IMR-90 (cell line): Measurements from ENCODE around the gene KIAA0513. TPM values are rescaled to one million over a fixed set of nuclear protein-coding genes. Genes with fewer than 3 reads are reported as not detected.

Experiments
- ATAC-seq: fragments of 200-7000 bp; cut with Tn5 transposase; 2 replicates; pipeline ENCODE4 v1.9.1; 2020; ENCODE audit warnings: low read depth, mild to moderate bottlenecking, moderate library complexity
- BruUV-seq: library from RNA; stranded (reverse); fragments of 400-500 nt; replicated peaks from 2 replicates; lab custom pipeline; 2021; lab: Mats Ljungman, UMichigan
- CTCF ChIA-PET: fragments of 300-600 bp; formaldehyde crosslinking; extraction: SDS; loops from one replicate; lab custom pipeline; 2021; ENCODE audit warnings: antibody characterized with exemption; lab: Yijun Ruan, JAX
- POLR2A ChIA-PET: fragments of 300-600 bp; sonication (Branson Sonifier 250); formaldehyde crosslinking; loops from one replicate; lab custom pipeline; 2022; ENCODE audit warnings: antibody characterized with exemption; ENCODE audit not compliant: unreplicated experiment; lab: Charles Lee
- DNase-seq: peaks from one replicate; pipeline ENCODE4 v3.0.0; 2013
- H2AFZ ChIP-seq: replicated peaks from 2 replicates; pipeline ENCODE3; 2013; ENCODE audit warnings: low read length, mild to moderate bottlenecking; ENCODE audit not compliant: poor library complexity
- H2AK5ac ChIP-seq: 2 replicates; pipeline ENCODE4 v1.6.1; 2013; ENCODE audit warnings: low read depth, low read length, inconsistent platforms
- H2AK9ac ChIP-seq: replicated peaks from 2 replicates; pipeline ENCODE3; 2013; ENCODE audit warnings: mild to moderate bottlenecking, low read depth, low read length, moderate library complexity; ENCODE audit not compliant: poor library complexity
- H2BK120ac ChIP-seq: 2 replicates; pipeline ENCODE4 v1.6.1; 2013; ENCODE audit warnings: low read depth, low read length, inconsistent platforms
- H2BK15ac ChIP-seq: 3 replicates; pipeline ENCODE4 v1.6.1; 2013; ENCODE audit warnings: low read depth, low read length, inconsistent platforms
- H2BK20ac ChIP-seq: 2 replicates; pipeline ENCODE4 v1.6.1; 2013; ENCODE audit warnings: low read depth, mild to moderate bottlenecking, inconsistent platforms, low read length, moderate library complexity
- H2BK5ac ChIP-seq: 2 replicates; pipeline ENCODE4 v1.6.1; 2013; ENCODE audit warnings: mild to moderate bottlenecking, low read depth, low read length, inconsistent platforms; ENCODE audit not compliant: poor library complexity, severe bottlenecking
- H3K14ac ChIP-seq: replicated peaks from 2 replicates; pipeline ENCODE4 v1.6.1; 2013; ENCODE audit warnings: low read depth, low read length, inconsistent platforms
- H3K18ac ChIP-seq: 2 replicates; pipeline ENCODE4 v1.6.1; 2013; ENCODE audit warnings: low read depth, low read length, control low read depth
- H3K23ac ChIP-seq: 2 replicates; pipeline ENCODE4 v1.6.1; 2013; ENCODE audit warnings: low read depth, low read length, inconsistent platforms
- H3K27ac ChIP-seq: 2 replicates; pipeline ENCODE4 v1.5.1; 2013; ENCODE audit warnings: mild to moderate bottlenecking, control low read depth, low read length; ENCODE audit not compliant: insufficient read depth
- H3K27me3 ChIP-seq: 2 replicates; pipeline ENCODE4 v1.6.1; 2013; ENCODE audit warnings: low read length; ENCODE audit not compliant: control insufficient read depth, insufficient read depth
- H3K36me3 ChIP-seq: 2 replicates; pipeline ENCODE4 v1.6.1; 2013; ENCODE audit warnings: low read length, mixed read lengths; ENCODE audit not compliant: control insufficient read depth, insufficient read depth
- H3K4ac ChIP-seq: 2 replicates; pipeline ENCODE4 v1.6.1; 2013; ENCODE audit warnings: low read depth, low read length, inconsistent platforms
- H3K4me1 ChIP-seq: 2 replicates; pipeline ENCODE4 v1.6.1; 2013; ENCODE audit warnings: low read length, mixed read lengths; ENCODE audit not compliant: control insufficient read depth, insufficient read depth
- H3K4me2 ChIP-seq: 2 replicates; pipeline ENCODE4 v1.6.1; 2013; ENCODE audit warnings: low read depth, mild to moderate bottlenecking, control low read depth, low read length, moderate library complexity
- H3K4me3 ChIP-seq: 2 replicates; pipeline ENCODE4 v1.5.1; 2013; ENCODE audit warnings: low read depth, mild to moderate bottlenecking, control low read depth, low read length, moderate library complexity; ENCODE audit not compliant: insufficient read depth
- H3K56ac ChIP-seq: 2 replicates; pipeline ENCODE4 v1.6.1; 2013; ENCODE audit warnings: low read length, inconsistent platforms; ENCODE audit not compliant: insufficient read depth; ENCODE audit errors: extremely low read depth
- H3K79me1 ChIP-seq, 2 experiments: 2 replicates each; pipeline ENCODE4 v1.6.1; 2013; ENCODE audit warnings: low read length in 2 of 2, inconsistent platforms in 1 of 2, low read depth in 1 of 2
- H3K9ac ChIP-seq: 2 replicates; pipeline ENCODE4 v1.6.1; 2013; ENCODE audit warnings: low read depth, low read length, control low read depth
- H3K9me1 ChIP-seq: 2 replicates; pipeline ENCODE4 v1.6.1; 2013; ENCODE audit warnings: low read length, inconsistent platforms; ENCODE audit not compliant: insufficient read depth
- H3K9me3 ChIP-seq: 2 replicates; pipeline ENCODE4 v1.6.1; 2013; ENCODE audit warnings: low read length; ENCODE audit not compliant: control insufficient read depth, insufficient read depth
- H4K20me1 ChIP-seq: 2 replicates; pipeline ENCODE4 v1.6.1; 2013; ENCODE audit warnings: low read length, inconsistent platforms; ENCODE audit not compliant: insufficient read depth
- H4K5ac ChIP-seq: 2 replicates; pipeline ENCODE4 v1.6.1; 2013; ENCODE audit warnings: mild to moderate bottlenecking, low read depth, low read length, control low read depth
- H4K8ac ChIP-seq, 2 experiments: 2 replicates each; pipeline ENCODE4 v1.6.1; 2013; ENCODE audit warnings: low read depth in 2 of 2, low read length in 2 of 2, control low read depth in 1 of 2, inconsistent platforms in 1 of 2
- H4K91ac ChIP-seq: 2 replicates; pipeline ENCODE4 v1.6.1; 2013; ENCODE audit warnings: low read depth, low read length, inconsistent platforms; ENCODE audit not compliant: insufficient read depth
- BHLHE40 ChIP-seq: fragments of 150-350 bp; IDR thresholded peaks from 2 replicates; pipeline ENCODE4 v1.6.1; 2016; ENCODE audit warnings: mild to moderate bottlenecking, low read depth, low read length
- CHD1 ChIP-seq: IDR thresholded peaks from 2 replicates; pipeline ENCODE4 v1.6.1; 2012; ENCODE audit warnings: low read depth, low read length, improper control_type of control experiment
- FOS ChIP-seq: fragments of 150-350 bp; IDR thresholded peaks from 2 replicates; pipeline ENCODE4 v1.6.1; 2016; ENCODE audit warnings: low read depth, low read length
- MXI1 ChIP-seq: IDR thresholded peaks from 2 replicates; pipeline ENCODE4 v1.6.1; 2012; ENCODE audit warnings: low read depth, mild to moderate bottlenecking, low read length, moderate library complexity, borderline replicate concordance
- NFE2L2 ChIP-seq: fragments of 150-350 bp; IDR thresholded peaks from 2 replicates; pipeline ENCODE4 v1.6.1; 2016; ENCODE audit warnings: low read depth, mild to moderate bottlenecking, low read length
- POLR2A ChIP-seq: IDR thresholded peaks from 2 replicates; pipeline ENCODE4 v1.6.1; 2012; ENCODE audit warnings: mild to moderate bottlenecking, low read depth, low read length
- RAD21 ChIP-seq: IDR thresholded peaks from 2 replicates; pipeline ENCODE4 v1.6.1; 2012; ENCODE audit warnings: low read length, improper control_type of control experiment
- RCOR1 ChIP-seq: IDR thresholded peaks from 2 replicates; pipeline ENCODE4 v1.6.1; 2012; ENCODE audit warnings: mild to moderate bottlenecking, low read length, improper control_type of control experiment; ENCODE audit not compliant: insufficient replicate concordance
- SMC3 ChIP-seq: fragments of 150-350 bp; IDR thresholded peaks from 2 replicates; pipeline ENCODE4 v1.6.1; 2016; ENCODE audit warnings: low read depth, mild to moderate bottlenecking, antibody characterized with exemption, low read length, moderate library complexity
- WGBS, 2 experiments: methylation state at CpG; one replicate each; pipeline versions ENCODE4 v1.1.5 to v1.1.7; 2013; ENCODE audit warnings: missing lambda C conversion rate in 2 of 2; ENCODE audit not compliant: insufficient read length in 1 of 2; ENCODE audit errors: extremely low coverage in 2 of 2; 5-methylcytosine and 5-hydroxymethylcytosine counted together
- dilution Hi-C: fragments of 300-500 bp; cut with HindIII; formaldehyde crosslinking; loops from one replicate; pipeline ENCODE4 v1.14.3; 2018; ENCODE audit warnings: low sequenced_read_pairs; ENCODE audit not compliant: unreplicated experiment
- in situ Hi-C: fragments of 300-500 bp; cut with MboI; formaldehyde crosslinking; loops from 3 replicates; pipeline ENCODE4 v1.14.3; 2019; ENCODE audit warnings: low sequenced_read_pairs, inconsistent platforms, mixed read lengths
- intact Hi-C: fragments of 100-400 bp; cut with micrococcal nuclease; formaldehyde crosslinking; loops from 2 replicates; pipeline ENCODE4 v1.10.0; 2022
- polyA plus RNA-seq, 3 experiments: library from polyadenylated mRNA; depleted of rRNA; stranded (reverse); fragments of >200 nt; gene quantifications; 2 replicates each; pipeline ENCODE4 v1.2.3, GENCODE V29; 2012; ENCODE audit warnings: low replicate concordance in 1 of 3
- total RNA-seq: library from RNA; depleted of rRNA; stranded (reverse); fragments of >200 nt; gene quantifications from 2 replicates; pipeline ENCODE4 v1.2.3, GENCODE V29; 2012
- TF ChIP-seq, protein P1 (sequence below): conservative IDR thresholded peaks from 2 replicates; pipeline ENCODE4 v1.5.1; 2012; ENCODE audit warnings: mild to moderate bottlenecking, low read depth, low read length, improper control_type of control experiment
- TF ChIP-seq, protein P2 (sequence below): fragments of 150-350 bp; IDR thresholded peaks from 2 replicates; pipeline ENCODE4 v1.6.1; 2016; ENCODE audit warnings: low read depth, mild to moderate bottlenecking, low read length, moderate library complexity, borderline replicate concordance
- TF ChIP-seq, protein P3 (sequence below): fragments of 150-350 bp; IDR thresholded peaks from 2 replicates; pipeline ENCODE4 v1.6.1; 2017; ENCODE audit warnings: mild to moderate bottlenecking, antibody characterized with exemption, low read length, low read depth

The KIAA0513 gene
- total and polyA plus RNA-seq, 2 of the 4 experiments (the other 2 are of a cell fraction): 9.5 TPM

DNA sequence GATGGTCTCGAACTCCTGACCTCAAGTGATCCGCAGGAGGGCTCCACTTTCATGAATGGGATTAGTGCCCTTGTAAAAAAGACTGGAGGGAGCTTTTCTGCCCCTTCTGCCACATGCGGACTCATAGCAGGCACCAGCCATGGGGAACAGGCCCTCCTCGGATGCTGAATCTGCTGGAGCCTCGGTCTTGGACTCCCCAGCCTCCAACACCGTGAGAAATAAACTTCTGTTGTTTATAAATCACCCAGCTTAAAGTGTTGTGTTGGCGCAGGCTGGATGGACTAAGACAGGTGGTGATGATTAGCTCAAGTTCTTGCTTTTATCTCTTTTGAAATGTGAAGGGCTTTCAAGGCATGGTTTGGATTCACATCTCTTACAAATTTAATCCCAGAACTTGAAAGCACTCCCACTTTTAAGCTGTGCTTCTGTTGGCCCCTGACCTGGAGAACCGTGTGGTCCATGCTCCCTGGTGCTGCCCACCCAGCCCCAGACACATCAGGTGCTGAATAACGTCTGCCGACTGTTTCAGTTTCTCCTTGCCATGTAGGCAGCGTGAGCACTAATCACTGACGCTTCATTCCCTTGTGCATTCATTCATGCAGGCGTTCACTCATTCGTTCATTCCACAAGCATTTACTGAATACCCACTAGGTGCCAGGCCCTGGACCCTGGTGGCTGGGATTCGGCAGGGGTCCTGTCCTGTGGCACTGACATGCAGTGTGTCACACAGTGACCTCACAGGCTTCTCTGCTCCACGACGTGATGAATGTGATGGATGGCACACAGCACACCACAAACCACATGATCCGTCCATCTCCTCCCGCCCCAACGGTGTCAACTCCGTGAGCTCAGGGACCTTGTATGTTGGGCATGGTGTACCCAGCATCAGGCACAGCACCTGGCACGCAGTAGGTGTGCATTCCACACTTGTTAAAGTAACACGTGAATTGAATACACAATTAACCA lies 75.8 kb downstream of the KIAA0513 start (continued):
- TF ChIP-seq NFE2L2 (no peak), CHD1 (no peak)

DNA sequence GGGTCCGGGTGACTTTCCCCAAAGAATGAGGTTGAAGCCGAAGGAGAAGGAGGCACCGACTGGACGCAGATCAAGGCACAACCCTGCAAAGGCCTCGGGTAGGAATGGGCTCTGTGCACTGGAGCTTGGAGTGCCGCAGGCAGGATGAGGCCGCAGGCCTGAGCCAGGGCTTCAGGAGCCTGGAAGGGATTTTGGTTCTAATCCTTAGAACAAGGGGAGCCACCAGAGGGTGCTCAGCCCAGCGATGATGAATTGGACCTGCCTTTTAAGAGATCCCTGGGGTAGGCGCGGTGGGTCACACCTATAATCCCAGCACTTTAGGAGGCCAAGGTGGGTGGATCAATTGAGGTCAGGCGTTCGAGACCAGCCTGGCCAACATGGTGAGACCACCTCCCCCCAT lies 76.6 kb downstream of the KIAA0513 start:
- Histone ChIP-seq H4K20me1 (no peaks in the 10 kb centered on the region), H2AFZ (peak overlapping the region; percentile 35), H3K27me3 (peaks cover 21% of the 10 kb centered on the region), H2BK120ac (no peak overlapping the region), H3K4me3 (no peak overlapping the region), H3K4me1 (no peaks in the 10 kb centered on the region), H2AK9ac (no peak overlapping the region), H3K18ac (no peak overlapping the region), H3K56ac (no peak overlapping the region), H3K4ac (no peak overlapping the region), H3K36me3 (no peaks in the 10 kb centered on the region), H2BK15ac (no peak overlapping the region), H3K9ac (no peak overlapping the region), H4K8ac (no peak overlapping the region), H3K27ac (no peak overlapping the region), H3K14ac (no peak overlapping the region), H3K79me1 (no peaks in the 10 kb centered on the region), H2BK5ac (no peak overlapping the region), H3K9me3 (peaks cover 4% of the 10 kb centered on the region; the same call in 1 of the 2 replicates), H2AK5ac (no peak overlapping the region), H3K9me1 (no peaks in the 10 kb centered on the region), H2BK20ac (no peak overlapping the region), H3K4me2 (no peak overlapping the region), H3K23ac (no peak overlapping the region), H4K5ac (no peak overlapping the region), H4K91ac (no peak overlapping the region)
- in situ Hi-C loops: no loop called here
- ChIA-PET POLR2A (no interaction called here), CTCF (interaction anchor here (0.5 kb wide), 1 partner anchor 123 kb away, joined by 3 read pairs; no protein-coding TSS in a partner anchor)
- dilution Hi-C loops: no loop called here
- intact Hi-C loops: no loop called here
- peak; percentile 15; the same call in 1 of the 2 replicates for ATAC-seq
- no peak for DNase-seq
- BruUV-seq: no TSS peak
- WGBS, 2 experiments: 82% methylated on average over 4 of the region's 12 CpGs; no CpG with 5 or more reads in 1 of the 2 experiments
- TF ChIP-seq, protein P1, sequence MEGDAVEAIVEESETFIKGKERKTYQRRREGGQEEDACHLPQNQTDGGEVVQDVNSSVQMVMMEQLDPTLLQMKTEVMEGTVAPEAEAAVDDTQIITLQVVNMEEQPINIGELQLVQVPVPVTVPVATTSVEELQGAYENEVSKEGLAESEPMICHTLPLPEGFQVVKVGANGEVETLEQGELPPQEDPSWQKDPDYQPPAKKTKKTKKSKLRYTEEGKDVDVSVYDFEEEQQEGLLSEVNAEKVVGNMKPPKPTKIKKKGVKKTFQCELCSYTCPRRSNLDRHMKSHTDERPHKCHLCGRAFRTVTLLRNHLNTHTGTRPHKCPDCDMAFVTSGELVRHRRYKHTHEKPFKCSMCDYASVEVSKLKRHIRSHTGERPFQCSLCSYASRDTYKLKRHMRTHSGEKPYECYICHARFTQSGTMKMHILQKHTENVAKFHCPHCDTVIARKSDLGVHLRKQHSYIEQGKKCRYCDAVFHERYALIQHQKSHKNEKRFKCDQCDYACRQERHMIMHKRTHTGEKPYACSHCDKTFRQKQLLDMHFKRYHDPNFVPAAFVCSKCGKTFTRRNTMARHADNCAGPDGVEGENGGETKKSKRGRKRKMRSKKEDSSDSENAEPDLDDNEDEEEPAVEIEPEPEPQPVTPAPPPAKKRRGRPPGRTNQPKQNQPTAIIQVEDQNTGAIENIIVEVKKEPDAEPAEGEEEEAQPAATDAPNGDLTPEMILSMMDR: no peak
- TF ChIP-seq, protein P2, sequence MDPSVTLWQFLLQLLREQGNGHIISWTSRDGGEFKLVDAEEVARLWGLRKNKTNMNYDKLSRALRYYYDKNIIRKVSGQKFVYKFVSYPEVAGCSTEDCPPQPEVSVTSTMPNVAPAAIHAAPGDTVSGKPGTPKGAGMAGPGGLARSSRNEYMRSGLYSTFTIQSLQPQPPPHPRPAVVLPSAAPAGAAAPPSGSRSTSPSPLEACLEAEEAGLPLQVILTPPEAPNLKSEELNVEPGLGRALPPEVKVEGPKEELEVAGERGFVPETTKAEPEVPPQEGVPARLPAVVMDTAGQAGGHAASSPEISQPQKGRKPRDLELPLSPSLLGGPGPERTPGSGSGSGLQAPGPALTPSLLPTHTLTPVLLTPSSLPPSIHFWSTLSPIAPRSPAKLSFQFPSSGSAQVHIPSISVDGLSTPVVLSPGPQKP: no peak
- TF ChIP-seq MXI1 (no peak), FOS (no peak), RCOR1 (no peak), RAD21 (no peak), BHLHE40 (no peak), SMC3 (no peak), POLR2A (no peak)
- TF ChIP-seq, protein P3, sequence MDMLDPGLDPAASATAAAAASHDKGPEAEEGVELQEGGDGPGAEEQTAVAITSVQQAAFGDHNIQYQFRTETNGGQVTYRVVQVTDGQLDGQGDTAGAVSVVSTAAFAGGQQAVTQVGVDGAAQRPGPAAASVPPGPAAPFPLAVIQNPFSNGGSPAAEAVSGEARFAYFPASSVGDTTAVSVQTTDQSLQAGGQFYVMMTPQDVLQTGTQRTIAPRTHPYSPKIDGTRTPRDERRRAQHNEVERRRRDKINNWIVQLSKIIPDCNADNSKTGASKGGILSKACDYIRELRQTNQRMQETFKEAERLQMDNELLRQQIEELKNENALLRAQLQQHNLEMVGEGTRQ: no peak
